OCI-LY1 (cell line): ENCODE measurements around the gene ATF6B.

Experiments
- H2AFZ ChIP-seq: fragments of 200-600 bp; sonication (generic), shearing (Covaris generic); 2 replicates; pipeline ENCODE4 v1.6.0; 2014; ENCODE audit warnings: antibody characterized with exemption, mild to moderate bottlenecking, low read length
- H3F3A ChIP-seq: fragments of 200-600 bp; sonication (generic), shearing (Covaris generic); 2 replicates; pipeline ENCODE4 v1.6.0; 2014; ENCODE audit warnings: mild to moderate bottlenecking, antibody characterized with exemption, low read length, moderate library complexity; ENCODE audit not compliant: insufficient read depth
- H3K27ac ChIP-seq: fragments of 200-600 bp; sonication (generic); 2 replicates; pipeline ENCODE4 v1.5.1; 2014; ENCODE audit warnings: low read length, mixed run types, mild to moderate bottlenecking, low read depth; ENCODE audit not compliant: poor library complexity, severe bottlenecking
- H3K27me3 ChIP-seq: fragments of 200-600 bp; sonication (generic); 2 replicates; pipeline ENCODE4 v1.6.0; 2014; ENCODE audit warnings: antibody characterized with exemption, mild to moderate bottlenecking, low read length, moderate library complexity; ENCODE audit not compliant: insufficient read depth
- H3K36me3 ChIP-seq: fragments of 200-600 bp; sonication (generic); 2 replicates; pipeline ENCODE4 v1.6.1; 2014; ENCODE audit warnings: mild to moderate bottlenecking, antibody characterized with exemption, low read length, moderate library complexity, mixed read lengths; ENCODE audit not compliant: insufficient read depth
- H3K4me1 ChIP-seq: fragments of 200-600 bp; sonication (generic); 2 replicates; pipeline ENCODE4 v1.5.1; 2014; ENCODE audit warnings: mild to moderate bottlenecking, low read length, moderate library complexity; ENCODE audit not compliant: insufficient read depth, severe bottlenecking
- H3K4me2 ChIP-seq: fragments of 200-600 bp; sonication (generic), shearing (Covaris generic); 2 replicates; pipeline ENCODE4 v1.6.1; 2014; ENCODE audit warnings: low read length
- H3K4me3 ChIP-seq: fragments of 200-600 bp; sonication (generic); 2 replicates; pipeline ENCODE4 v1.5.1; 2014; ENCODE audit warnings: low read length, low read depth, mild to moderate bottlenecking, mixed read lengths; ENCODE audit not compliant: poor library complexity, severe bottlenecking
- H3K79me2 ChIP-seq: fragments of 200-600 bp; shearing (Covaris generic); 2 replicates; pipeline ENCODE4 v1.6.1; 2016; ENCODE audit warnings: mixed run types, low read length, mixed read lengths; ENCODE audit not compliant: insufficient read depth
- H3K9ac ChIP-seq: fragments of 200-600 bp; sonication (generic), shearing (Covaris generic); 2 replicates; pipeline ENCODE4 v1.6.1; 2014; ENCODE audit warnings: mild to moderate bottlenecking, low read length, mixed read lengths
- H3K9me2 ChIP-seq: fragments of 200-600 bp; sonication (generic), shearing (Covaris generic); 2 replicates; pipeline ENCODE4 v1.6.1; 2014; ENCODE audit warnings: low read depth, mild to moderate bottlenecking, low read length, mixed read lengths
- H3K9me3 ChIP-seq: fragments of 200-600 bp; shearing (Covaris generic); 2 replicates; pipeline ENCODE4 v1.6.1; 2014; ENCODE audit warnings: low read length, mixed read lengths
- H4K20me1 ChIP-seq: fragments of 200-600 bp; sonication (generic), shearing (Covaris generic); 2 replicates; pipeline ENCODE4 v1.6.0; 2016; ENCODE audit warnings: mild to moderate bottlenecking, low read length; ENCODE audit not compliant: insufficient read depth
- CTCF ChIP-seq: fragments of 200-600 bp; sonication (generic), shearing (Covaris generic); IDR thresholded peaks from 2 replicates; pipeline ENCODE4 v1.5.1; 2017; ENCODE audit warnings: mild to moderate bottlenecking, antibody characterized with exemption, low read length, moderate library complexity, mixed read lengths
- EZH2 ChIP-seq: fragments of 200-600 bp; sonication (generic), shearing (Covaris generic); IDR thresholded peaks from 2 replicates; pipeline ENCODE4 v1.8.0; 2017; ENCODE audit warnings: borderline replicate concordance, mixed run types, mild to moderate bottlenecking, antibody characterized with exemption, low read length, moderate library complexity, mixed read lengths

The ATF6B gene

GRCh38 chr6:32163559-32164258, 35.7 kb upstream of the ATF6B start:
- H3K9ac ChIP-seq, result no peak overlapping the region
- no peak overlapping the region for H3K4me2 ChIP-seq
- TF ChIP-seq CTCF, result no peak
- TF ChIP-seq EZH2, result no peak
- no peak overlapping the region for H3K4me3 ChIP-seq
- H3K27ac ChIP-seq, result no peak overlapping the region
- H3K36me3 ChIP-seq, result peaks cover 15% of the 10 kb centered on the region; the same call in 1 of the 2 replicates
- no peaks in the 10 kb centered on the region for H3F3A ChIP-seq
- no peaks in the 10 kb centered on the region for H3K27me3 ChIP-seq
- no peak overlapping the region for H2AFZ ChIP-seq
- H4K20me1 ChIP-seq, result no peaks in the 10 kb centered on the region
- H3K9me3 ChIP-seq, result no peaks in the 10 kb centered on the region
- no peaks in the 10 kb centered on the region for H3K79me2 ChIP-seq
- H3K4me1 ChIP-seq, result peaks cover 23% of the 10 kb centered on the region
- H3K9me2 ChIP-seq, result no peaks in the 10 kb centered on the region

GRCh38 chr6:32158052-32158451, 30.0 kb upstream of the ATF6B start:
- no peaks in the 10 kb centered on the region for H4K20me1 ChIP-seq
- no peak overlapping the region for H3K4me2 ChIP-seq
- H3K79me2 ChIP-seq, result no peaks in the 10 kb centered on the region
- TF ChIP-seq EZH2 (no peak), CTCF (no peak)
- H3K9me3 ChIP-seq, result no peaks in the 10 kb centered on the region
- H3K36me3 ChIP-seq, result peaks cover 16% of the 10 kb centered on the region
- no peak overlapping the region for H3K9ac ChIP-seq
- no peak overlapping the region for H3K27ac ChIP-seq
- 0 out of 2 replicates have a peak, but pooled peaks cover 2% of the 10 kb centered on the region for H3F3A ChIP-seq
- H2AFZ ChIP-seq, result no peak overlapping the region
- no peaks in the 10 kb centered on the region for H3K9me2 ChIP-seq
- peaks cover 20% of the 10 kb centered on the region for H3K4me1 ChIP-seq
- no peaks in the 10 kb centered on the region for H3K27me3 ChIP-seq
- H3K4me3 ChIP-seq, result no peak overlapping the region

GRCh38 chr6:32156891-32157290, 28.8 kb upstream of the ATF6B start:
- Histone ChIP-seq H3K9me2 (no peaks in the 10 kb centered on the region), H3K36me3 (peaks cover 16% of the 10 kb centered on the region), H3K9ac (no peak overlapping the region), H2AFZ (no peak overlapping the region), H3K4me1 (peaks cover 25% of the 10 kb centered on the region), H3K27ac (no peak overlapping the region), H3K4me3 (no peak overlapping the region), H3F3A (0 out of 2 replicates have a peak, but pooled peaks cover 4% of the 10 kb centered on the region), H3K79me2 (no peaks in the 10 kb centered on the region), H3K27me3 (no peaks in the 10 kb centered on the region), H3K9me3 (no peaks in the 10 kb centered on the region), H3K4me2 (no peak overlapping the region), H4K20me1 (no peaks in the 10 kb centered on the region)
- no peak for TF ChIP-seq CTCF
- TF ChIP-seq EZH2, result no peak
